Posterior vena cava (tissue), 2 donors: ENCODE data around the gene PLVAP. TPM values are rescaled to one million over a fixed set of nuclear protein-coding genes. Genes with fewer than 3 reads are reported as not detected.

Experiments used
- DNase-seq: peaks from one replicate; pipeline ENCODE4 v3.0.0-alpha.2; 2020; ENCODE audit warnings: low spot score
- intact Hi-C, 2 donors: fragments of 100-400 bp; cut with DNase I; formaldehyde crosslinking; loops; one replicate each; pipeline versions ENCODE4 v1.14.1 to v1.14.2; 2022 to 2023
- total RNA-seq, 2 donors: library from RNA; stranded (reverse); fragmentation: NEBNext Ultra II Directional; extraction: Animal tissue kit (Norgen Biotek cat#: 25700); gene quantifications; one replicate each; pipeline ENCODE4 v1.2.1, GENCODE V29; 2021
- donor health status: DM: yes; HTN: yes; CAD: no.
- donor health status: DM: yes; HTN: yes; CAD: no.

Gene PLVAP
- total RNA-seq, 2 donors from 2014 or later = 151 to 181 TPM

GRCh38 chr19:17327654-17328516 lies 49.3 kb downstream of the PLVAP start:
- no peak for DNase-seq
- intact Hi-C loops = no loop called here

DNA sequence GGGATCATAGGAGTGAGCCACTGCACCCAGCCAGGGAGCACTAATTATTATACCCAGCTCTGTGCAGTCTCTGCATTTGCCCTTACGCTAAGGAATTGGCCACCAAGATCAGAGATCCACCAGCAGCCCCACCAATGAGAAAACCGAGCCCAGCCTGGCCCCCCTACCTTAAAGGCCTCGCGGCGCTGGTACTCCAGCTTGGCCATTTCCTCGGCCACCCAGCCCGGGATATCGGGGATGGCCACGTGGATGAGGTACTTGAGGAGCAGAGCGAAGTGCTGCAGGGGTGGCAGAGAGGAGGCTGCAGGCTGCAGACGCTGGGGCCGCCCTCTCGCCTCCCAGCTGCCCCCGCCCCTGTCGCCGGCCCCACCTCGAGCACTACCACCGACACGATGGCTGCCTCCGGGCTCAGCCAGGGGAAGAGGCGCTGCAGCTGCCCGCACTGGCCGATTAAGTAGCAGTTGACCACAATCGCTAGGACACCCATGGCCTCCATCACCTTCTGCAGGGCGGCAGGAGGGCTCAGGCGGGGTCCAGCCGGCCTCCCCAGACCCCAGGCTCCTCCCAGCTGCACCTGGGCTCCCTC lies 50.0 kb downstream of the PLVAP start:
- intact Hi-C loops = no loop called here
- no peak for DNase-seq

GRCh38 chr19:17326595-17326966 lies 50.6 kb downstream of the PLVAP start:
- intact Hi-C loops = no loop called here
- DNase-seq = no peak

GRCh38 chr19:17325881-17326594 lies 51.1 kb downstream of the PLVAP start:
- intact Hi-C loops = no loop called here
- DNase-seq = no peak

DNA sequence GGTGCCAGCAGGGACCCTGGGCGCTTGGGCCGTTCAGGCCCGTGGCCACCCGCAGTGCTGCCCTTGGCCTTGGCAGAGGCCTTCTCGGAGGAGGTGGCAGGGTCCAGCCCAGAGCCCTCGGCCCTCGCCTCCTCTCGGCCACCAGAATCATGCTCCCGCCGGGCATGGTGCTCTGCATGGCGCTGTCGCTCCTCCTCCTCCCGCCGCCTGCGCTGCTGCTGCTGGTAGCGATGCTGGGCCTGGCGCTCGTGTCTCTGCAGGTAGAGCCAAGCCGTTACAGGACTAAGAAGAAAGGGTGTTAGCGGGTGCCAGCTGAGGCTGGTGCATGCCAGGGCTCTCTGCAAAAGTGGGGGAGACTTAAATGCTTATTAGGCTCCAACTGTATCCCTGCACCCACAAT lies 52.0 kb downstream of the PLVAP start:
- DNase-seq = no peak
- intact Hi-C loops = no loop called here

- intact Hi-C loops = no loop called here
- DNase-seq = no peak
Observed at GRCh38 chr19:17324357-17325114, 52.6 kb downstream of the PLVAP start.

DNA sequence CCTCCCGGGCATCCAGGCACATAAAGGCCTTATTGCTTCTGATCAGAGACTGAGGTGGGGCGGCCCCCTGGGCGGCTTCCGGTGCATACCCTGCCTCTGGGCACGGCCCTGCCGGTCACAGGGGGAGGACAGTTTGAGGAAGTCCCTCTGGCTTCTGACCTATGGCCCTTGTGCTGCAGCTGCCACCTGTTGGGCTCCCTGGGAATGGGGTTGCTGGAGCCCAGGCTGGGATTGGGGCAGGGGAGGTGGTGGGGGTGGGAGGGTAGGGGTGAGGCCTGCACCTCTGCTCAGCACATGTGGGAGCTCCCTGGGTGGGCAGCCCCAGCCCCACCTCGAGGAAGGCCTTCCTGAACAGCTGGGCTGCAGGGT lies 53.2 kb downstream of the PLVAP start:
- DNase-seq = no peak
- intact Hi-C loops = no loop called here

DNA sequence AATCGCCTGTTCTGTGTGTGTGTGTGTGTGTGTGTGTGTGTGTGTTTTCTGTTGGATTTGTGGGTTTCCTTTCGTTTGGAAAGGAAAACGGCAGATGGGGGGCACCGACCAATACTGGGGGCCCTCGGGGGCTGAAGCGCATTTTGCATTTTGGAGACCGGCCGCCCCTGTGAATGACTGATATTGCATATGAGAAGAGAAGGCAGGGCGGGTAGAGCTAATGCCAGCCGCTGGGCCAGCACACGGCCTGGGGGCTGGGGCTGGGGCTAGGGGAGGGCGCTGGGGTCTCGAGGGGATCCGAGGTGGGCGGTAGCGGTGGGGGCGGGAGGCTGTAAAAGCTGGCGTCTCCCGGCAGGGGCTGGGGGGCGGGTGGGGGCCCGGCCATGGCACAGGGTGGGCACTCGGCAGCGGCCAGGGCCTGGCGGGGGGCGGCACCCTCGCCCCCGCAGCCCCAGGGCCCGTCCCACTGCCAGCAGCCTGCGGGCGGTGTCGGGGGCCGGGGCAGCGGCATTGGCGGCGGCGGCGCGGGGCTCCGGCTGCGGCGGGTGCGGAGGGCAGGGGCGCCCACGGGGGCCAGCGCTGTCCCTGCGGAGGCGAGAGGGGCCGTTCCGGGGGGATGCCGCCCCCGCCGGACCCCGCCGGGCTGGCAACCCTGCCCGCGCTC lies 53.7 kb downstream of the PLVAP start:
- no peak for DNase-seq
- intact Hi-C loops = no loop called here

DNA sequence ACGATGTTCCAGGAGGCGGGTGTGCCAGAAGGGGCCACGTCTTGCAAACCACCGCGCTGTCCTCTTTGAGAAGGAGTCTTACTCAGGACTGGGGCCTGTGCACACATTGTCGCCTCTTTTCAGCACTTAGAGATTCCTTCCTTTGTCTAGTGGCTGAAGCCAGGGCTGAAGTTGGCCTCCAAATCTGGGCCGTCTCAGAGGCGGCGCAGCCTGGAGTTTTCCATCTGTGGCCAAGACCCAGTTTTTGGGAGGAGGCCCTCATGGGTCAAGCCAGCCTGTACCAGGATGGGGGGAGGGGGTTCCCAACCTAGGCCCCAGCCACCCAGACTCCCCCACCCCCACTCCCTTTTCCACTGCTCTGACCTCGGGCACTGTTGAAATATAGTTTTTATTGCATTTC lies 54.3 kb downstream of the PLVAP start:
- intact Hi-C loops = no loop called here
- no peak for DNase-seq

DNA sequence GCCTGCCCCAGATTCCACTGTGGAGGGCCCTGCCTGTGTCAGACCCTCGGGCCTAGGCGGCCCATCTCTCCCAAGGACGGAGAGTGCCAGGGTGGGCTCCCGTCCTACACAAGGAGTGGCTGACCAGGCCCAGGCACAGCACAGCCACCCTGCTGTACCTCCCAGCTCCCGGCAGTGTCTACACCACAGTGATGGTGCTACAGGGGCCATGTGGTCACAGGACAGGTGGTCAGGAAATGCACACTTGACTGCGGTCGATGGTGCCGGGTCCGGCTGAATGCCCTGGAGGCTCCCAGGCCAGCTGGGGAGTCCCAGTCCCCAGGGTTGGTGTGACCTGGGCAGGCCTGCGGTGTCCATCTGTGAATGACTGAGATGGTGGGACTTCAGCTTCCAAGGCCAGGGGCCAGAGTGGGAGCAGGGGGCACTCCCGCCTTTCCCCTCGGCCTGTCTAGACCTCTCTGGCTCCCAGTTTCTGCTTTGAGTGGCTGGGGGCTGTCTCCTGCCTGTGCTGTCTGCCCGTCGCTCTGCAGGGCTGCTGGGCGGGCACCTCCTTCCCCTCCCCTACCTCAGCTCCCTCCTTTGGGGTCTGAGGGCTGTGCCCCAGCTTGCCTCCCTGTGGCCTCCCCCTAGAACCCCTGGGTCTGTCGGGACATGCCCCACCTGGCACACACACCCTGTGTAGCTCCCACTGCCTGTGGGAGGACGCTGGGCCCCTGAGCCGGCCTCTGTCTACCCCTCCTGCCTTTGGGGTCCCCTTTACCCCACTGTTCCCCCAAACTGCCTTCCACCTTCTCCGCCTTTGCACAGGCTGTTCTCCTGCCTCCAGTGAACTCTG lies 55.3 kb downstream of the PLVAP start:
- intact Hi-C loops = no loop called here

DNA sequence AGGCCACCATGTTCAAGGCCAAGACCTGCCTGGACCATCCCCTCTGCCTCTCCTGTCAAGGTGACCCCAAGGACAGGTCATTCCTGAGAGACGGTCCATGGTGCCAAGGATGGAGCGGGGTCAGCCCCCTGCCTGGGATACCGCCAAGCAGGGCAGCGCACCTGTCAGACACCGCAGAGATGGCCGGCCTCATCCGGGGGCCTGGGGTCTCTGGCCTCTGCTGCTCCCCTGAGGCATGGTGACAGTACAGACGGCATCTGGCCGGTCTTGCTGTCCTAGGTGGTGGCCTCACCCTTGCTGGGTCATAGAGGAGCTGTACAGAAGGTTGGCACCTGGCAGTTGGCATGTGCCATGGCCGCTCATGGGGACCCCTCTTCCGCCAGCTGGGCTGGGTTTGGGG lies 56.7 kb downstream of the PLVAP start:
- DNase-seq = peak; percentile 77
- intact Hi-C loops = no loop called here

More for the DNA sequence above, 55.3 kb downstream of the PLVAP start:
- peak; percentile 77 for DNase-seq

- peak; percentile 77 for DNase-seq
- intact Hi-C loops = no loop called here
Observed at GRCh38 chr19:17319473-17320238, 57.5 kb downstream of the PLVAP start.

- intact Hi-C loops = no loop called here
- DNase-seq = no peak
Observed at GRCh38 chr19:17318966-17319365, 58.2 kb downstream of the PLVAP start.

DNA sequence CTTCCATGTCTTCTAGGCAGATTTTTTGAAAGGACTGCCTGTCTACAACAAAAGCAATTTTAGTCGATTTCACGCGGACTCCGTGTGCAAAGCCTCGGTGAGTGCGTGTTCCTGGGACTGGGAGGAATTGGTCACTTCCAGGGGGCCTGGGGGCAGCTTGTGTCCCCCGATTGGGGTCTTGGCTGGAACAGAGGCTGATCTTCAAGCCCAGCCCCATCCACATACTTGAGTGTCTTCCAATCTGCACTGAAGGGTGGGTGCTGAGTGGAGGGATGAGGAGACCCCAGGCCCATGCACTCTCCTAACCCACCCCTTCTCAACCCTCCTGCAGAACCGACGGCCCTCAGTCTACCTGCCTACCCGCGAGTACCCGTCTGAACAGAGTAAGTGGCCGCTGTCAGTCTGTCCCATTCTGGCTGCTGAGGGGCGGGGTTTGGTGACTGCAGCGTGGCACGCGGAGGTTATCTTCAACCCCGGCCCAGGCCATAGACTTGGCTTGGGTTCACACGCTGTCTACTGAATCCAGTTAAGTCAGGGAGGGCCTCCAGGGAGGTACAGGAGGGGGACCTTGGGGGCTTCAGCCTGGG lies 63.0 kb downstream of the PLVAP start:
- no peak for DNase-seq
- intact Hi-C loops = no loop called here

DNA sequence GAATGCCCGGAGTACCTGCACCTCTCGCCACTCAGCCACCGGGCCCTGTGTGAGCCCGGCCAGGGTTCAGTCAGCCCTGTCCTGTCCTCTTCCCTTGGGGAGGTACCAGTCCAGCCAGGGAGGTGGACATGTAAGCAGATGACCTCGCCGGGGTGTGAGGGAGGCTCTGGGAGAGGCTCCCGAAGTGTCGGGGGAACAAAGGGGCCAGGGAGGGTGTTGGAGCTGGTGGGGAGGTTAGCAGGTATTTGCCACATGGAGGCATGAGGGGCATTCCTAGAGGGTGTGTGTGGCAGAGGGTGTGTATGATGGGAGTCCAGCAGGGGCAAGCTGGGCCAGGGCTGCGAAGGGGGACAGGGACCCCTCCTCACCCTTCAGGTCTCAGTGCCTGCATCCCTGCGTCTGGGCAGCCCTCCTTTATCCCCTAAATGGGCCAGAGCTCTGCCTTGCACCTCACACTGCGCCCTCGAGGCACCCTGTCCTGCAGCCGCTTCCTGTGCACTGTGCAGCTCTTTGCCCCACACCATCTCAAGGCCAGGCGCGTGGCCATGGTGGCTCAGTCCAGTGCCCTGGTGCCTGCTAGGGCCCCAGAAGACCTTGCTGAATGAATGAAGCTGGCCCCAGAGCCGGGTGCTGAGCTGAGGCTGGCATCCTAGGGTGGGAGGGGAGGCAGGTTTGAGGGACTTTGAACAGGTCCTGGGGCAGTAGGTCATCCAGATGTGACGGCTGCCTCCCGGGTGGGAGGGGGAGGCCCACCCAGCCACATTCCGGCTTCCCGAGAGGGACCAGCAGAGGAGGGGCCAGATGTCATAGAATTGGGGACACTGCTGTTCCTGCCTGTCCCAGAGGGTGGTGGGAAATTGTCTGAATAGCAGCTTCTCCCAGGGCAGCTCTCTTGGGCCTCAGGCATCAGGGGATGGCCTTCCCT lies 64.7 kb downstream of the PLVAP start:
- DNase-seq = no peak

DNA sequence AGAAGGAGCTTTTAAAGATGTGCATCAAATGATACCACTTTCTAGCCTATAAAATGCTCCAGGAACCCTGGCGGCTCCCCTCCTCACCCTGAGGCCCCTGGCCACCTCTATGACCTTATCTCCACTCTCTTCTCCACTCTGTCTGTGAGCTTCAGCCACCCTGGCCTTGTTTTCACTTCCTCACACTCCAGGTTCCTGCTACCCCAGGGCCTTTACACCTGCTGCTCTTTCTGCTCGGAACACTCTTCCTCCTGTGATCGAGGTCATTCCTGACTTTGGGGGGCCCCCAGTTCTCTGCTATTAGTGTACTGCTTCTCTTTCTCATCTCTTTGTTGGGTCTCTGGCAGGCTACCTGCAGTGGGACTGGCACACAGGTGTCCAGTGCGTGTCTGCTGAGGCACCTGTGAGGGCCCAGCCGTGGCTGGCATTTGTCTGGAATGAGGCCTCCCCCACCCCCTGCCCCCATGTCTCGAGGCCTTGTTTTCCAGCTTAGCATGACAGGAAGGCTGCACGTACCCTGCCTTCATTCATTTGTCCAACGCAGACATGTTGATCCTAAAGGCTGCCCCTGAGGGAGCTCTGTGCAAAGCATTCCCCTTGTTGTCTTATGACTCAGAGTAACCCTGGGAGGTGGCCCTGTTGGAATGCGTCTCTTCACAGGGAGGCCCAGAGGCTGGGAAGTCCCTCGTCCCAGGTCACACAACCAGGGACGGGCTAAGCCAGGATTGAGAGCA lies 65.5 kb downstream of the PLVAP start:
- DNase-seq = no peak
- intact Hi-C loops = no loop called here

More for the DNA sequence above, 64.7 kb downstream of the PLVAP start:
- intact Hi-C loops = no loop called here
